Keratinocyte (primary cell): ENCODE data around the gene CBX2. TPM values are rescaled to one million over a fixed set of nuclear protein-coding genes. Genes with fewer than 3 reads are reported as not detected.

Experiments
- DNase-seq: peaks from one replicate; pipeline ENCODE4 v3.0.0-alpha.2; 2011; ENCODE audit warnings: low read depth, missing footprints, low spot score
- FAIRE-seq: peaks from 2 replicates; lab custom pipeline; 2011; peaks lifted over from hg19 to GRCh38; lab: Jason Lieb, UNC
- H2AFZ ChIP-seq: 2 replicates; pipeline ENCODE4 v1.6.0; 2012; ENCODE audit warnings: low read length, control low read depth, inconsistent platforms; ENCODE audit not compliant: control insufficient read depth
- H3K27ac ChIP-seq: 2 replicates; pipeline ENCODE4 v1.5.1; 2011; ENCODE audit warnings: low read length; ENCODE audit not compliant: control insufficient read depth, insufficient read depth
- H3K27me3 ChIP-seq: 3 replicates; pipeline ENCODE4 v1.6.0; 2011; ENCODE audit warnings: low read length; ENCODE audit not compliant: control insufficient read depth, insufficient read depth; ENCODE audit errors: extremely low read depth
- H3K36me3 ChIP-seq, 2 experiments: 2 replicates in 1 of 2; 3 replicates in 1 of 2; pipeline ENCODE4 v1.5.1; 2011; ENCODE audit warnings: low read length in 2 of 2, mild to moderate bottlenecking in 1 of 2; ENCODE audit not compliant: control insufficient read depth in 2 of 2, insufficient read depth in 2 of 2; ENCODE audit errors: extremely low read depth in 1 of 2
- H3K4me1 ChIP-seq: 3 replicates; pipeline ENCODE4 v1.5.1; 2011; ENCODE audit warnings: low read length; ENCODE audit not compliant: control insufficient read depth, insufficient read depth; ENCODE audit errors: extremely low read depth
- H3K4me2 ChIP-seq: 3 replicates; pipeline ENCODE4 v1.6.0; 2011; ENCODE audit warnings: low read depth, low read length; ENCODE audit not compliant: control insufficient read depth, insufficient read depth; ENCODE audit errors: extremely low read depth
- H3K4me3 ChIP-seq, 3 experiments: fragments of 200-600 bp in 1 of 3; sonication (generic) in 1 of 3; 2 replicates in 2 of 3; 3 replicates in 1 of 3; pipeline ENCODE4 v1.5.1; 2011 to 2016; ENCODE audit warnings: low read length in 3 of 3, mild to moderate bottlenecking in 3 of 3, control low read depth in 2 of 3, inconsistent platforms in 1 of 3, low read depth in 1 of 3, mixed read lengths in 1 of 3, mixed run types in 1 of 3, moderate library complexity in 1 of 3; ENCODE audit not compliant: control insufficient read depth in 2 of 3, insufficient read depth in 2 of 3; ENCODE audit errors: extremely low read depth in 1 of 3
- H3K79me2 ChIP-seq: 2 replicates; pipeline ENCODE4 v1.6.0; 2012; ENCODE audit warnings: low read length; ENCODE audit not compliant: control insufficient read depth, insufficient read depth
- H3K9ac ChIP-seq: 3 replicates; pipeline ENCODE4 v1.6.0; 2011; ENCODE audit warnings: low read length; ENCODE audit not compliant: control insufficient read depth, insufficient read depth; ENCODE audit errors: extremely low read depth
- H3K9me1 ChIP-seq: 3 replicates; pipeline ENCODE4 v1.6.0; 2011; ENCODE audit warnings: low read length; ENCODE audit not compliant: control insufficient read depth, insufficient read depth; ENCODE audit errors: extremely low read depth
- H3K9me3 ChIP-seq: 2 replicates; pipeline ENCODE4 v1.5.1; 2012; ENCODE audit warnings: low read depth, low read length; ENCODE audit not compliant: control insufficient read depth
- H4K20me1 ChIP-seq: 3 replicates; pipeline ENCODE4 v1.6.0; 2011; ENCODE audit warnings: low read length; ENCODE audit not compliant: control insufficient read depth, insufficient read depth; ENCODE audit errors: extremely low read depth
- EZH2 ChIP-seq: IDR thresholded peaks from one replicate; pipeline ENCODE4 v1.6.1; 2012; ENCODE audit warnings: inconsistent platforms, mild to moderate bottlenecking, low read length, moderate library complexity
- dilution Hi-C: fragments of 300-500 bp; cut with MboI; formaldehyde crosslinking; loops from one replicate; pipeline ENCODE4 v1.7.0; 2020; ENCODE audit warnings: low sequenced_read_pairs; ENCODE audit not compliant: extremely low pct_ligation_motif_present
- polyA plus RNA-seq, 5 experiments: library from polyadenylated mRNA; depleted of rRNA in 3 of 5; stranded (reverse) in 3 of 5; stranded (forward) in 1 of 5; unstranded in 1 of 5; fragments of >200 nt; gene quantifications; 1 replicate in 1 of 5; 2 replicates in 3 of 5; 3 replicates in 1 of 5; pipeline versions ENCODE4 v1.2.1 to v1.2.3, GENCODE V29; 2011 to 2012; ENCODE audit warnings: missing spikeins in 2 of 5, low read depth in 1 of 5, low replicate concordance in 1 of 5
- TF ChIP-seq, protein P1 (sequence below), 3 experiments: IDR thresholded peaks in 1 of 3; conservative IDR thresholded peaks in 1 of 3; optimal IDR thresholded peaks in 1 of 3; 2 replicates in 2 of 3; 3 replicates in 1 of 3; pipeline versions ENCODE3 to v1.5.1; 2011; ENCODE audit warnings: low read length in 3 of 3, mild to moderate bottlenecking in 3 of 3, moderate library complexity in 2 of 3, control low read depth in 1 of 3, inconsistent platforms in 1 of 3; ENCODE audit not compliant: insufficient read depth in 2 of 3; ENCODE audit errors: extremely low read depth in 1 of 3

CBX2 gene
- polyA plus RNA-seq, 1 donor (not counting 4 experiments of a cell fraction or from before 2014, with no cell fraction given): 1.7 TPM

DNA sequence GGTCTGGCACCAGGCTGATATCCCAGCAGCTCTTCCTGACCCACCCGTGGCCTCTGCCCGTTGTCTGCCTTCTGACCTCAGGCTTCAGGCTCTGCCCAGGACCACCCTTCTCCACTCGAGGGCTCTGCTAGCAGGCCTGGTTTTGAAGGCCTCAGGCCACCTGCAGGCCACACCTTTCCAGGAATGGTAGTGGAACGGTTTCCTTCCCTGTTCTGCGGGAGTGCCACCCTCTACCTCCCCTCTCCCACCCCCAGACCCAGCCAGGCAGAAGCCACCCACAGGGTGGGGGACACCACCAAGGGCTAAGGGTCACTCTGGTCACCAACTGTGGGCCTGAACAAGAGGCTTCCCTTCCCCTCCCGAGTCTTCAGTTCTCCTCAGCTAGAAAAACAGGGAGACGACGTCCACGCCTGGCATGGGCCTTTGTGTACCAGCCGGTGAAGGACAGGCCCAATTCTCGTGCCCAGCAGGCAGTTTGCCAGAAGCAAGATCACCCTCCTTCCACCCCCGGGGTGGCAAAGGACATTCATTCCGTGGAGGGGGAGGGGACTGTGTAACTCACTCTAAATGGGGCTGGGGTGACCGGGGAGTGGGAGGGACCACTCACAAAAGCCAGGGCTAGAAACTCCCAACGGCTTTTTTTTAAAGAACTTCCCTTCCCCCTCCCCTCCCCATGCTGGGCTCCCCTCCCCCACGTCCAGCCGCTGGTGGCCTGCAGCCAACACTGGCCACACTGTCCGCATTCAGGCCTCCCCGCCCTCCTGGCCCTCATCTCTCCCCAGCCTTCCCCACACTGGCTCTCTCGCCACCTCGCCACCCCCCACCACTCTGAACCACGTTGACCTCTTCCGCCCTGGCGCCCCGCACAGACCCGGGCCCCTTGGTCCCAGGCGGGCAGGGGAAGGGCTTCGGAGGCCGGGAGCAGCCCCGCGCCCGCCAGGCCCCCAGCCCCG is 53.6 kb downstream of the CBX2 start:
- H2AFZ ChIP-seq: no peak overlapping the region
- no peak for FAIRE-seq
- peaks cover 6% of the 10 kb centered on the region for H3K4me1 ChIP-seq

DNA sequence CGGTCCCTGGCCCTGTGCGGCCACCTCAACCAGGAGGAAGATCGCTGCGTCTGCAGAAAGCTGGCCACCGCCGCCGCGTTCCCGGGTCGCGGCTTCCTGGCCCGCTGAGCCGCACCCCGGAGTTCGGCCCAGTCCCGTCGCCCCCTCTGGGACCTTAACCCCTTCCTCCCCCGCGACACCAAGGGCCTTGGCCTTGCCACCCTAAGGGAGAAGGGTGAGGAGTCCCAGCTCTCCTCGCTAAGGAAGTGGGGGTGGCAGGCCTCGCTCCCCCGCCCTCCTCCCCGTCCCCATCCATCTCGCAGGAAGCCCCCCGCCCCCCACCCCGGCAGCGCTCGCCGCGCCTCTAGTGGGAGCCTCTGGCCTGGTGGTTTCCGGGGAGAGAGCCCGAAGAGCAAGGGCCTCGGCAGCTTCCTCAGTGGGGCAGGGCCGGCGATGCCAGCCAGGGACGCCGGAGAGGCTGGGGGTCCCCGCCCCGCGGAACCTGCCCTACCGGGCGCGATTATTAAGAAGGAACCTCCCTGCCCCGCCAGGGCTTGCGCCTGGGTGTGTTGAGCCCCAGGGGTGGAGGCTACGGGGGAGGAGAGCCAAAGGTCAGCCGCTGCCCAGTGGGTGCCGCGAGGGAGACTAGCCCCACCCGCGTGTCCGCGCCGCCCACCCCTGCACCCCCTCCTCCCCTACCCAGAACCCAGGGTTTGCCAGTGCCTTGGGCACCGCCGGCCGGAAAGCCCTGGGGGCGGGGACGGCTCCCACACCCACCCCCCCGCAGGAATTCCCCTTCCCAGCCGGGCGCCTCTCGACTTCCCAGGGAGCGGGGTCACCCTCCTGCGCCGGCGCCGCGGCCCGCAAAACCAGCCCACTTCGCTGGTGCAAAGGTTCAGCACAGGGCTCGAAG is 54.5 kb downstream of the CBX2 start:
- H3K4me2 ChIP-seq: no peak overlapping the region
- dilution Hi-C loops: no loop called here
- DNase-seq (no peak), FAIRE-seq (no peak)
- no peak overlapping the region for H3K27ac ChIP-seq
- TF ChIP-seq EZH2: no peak
- TF ChIP-seq, protein P1, sequence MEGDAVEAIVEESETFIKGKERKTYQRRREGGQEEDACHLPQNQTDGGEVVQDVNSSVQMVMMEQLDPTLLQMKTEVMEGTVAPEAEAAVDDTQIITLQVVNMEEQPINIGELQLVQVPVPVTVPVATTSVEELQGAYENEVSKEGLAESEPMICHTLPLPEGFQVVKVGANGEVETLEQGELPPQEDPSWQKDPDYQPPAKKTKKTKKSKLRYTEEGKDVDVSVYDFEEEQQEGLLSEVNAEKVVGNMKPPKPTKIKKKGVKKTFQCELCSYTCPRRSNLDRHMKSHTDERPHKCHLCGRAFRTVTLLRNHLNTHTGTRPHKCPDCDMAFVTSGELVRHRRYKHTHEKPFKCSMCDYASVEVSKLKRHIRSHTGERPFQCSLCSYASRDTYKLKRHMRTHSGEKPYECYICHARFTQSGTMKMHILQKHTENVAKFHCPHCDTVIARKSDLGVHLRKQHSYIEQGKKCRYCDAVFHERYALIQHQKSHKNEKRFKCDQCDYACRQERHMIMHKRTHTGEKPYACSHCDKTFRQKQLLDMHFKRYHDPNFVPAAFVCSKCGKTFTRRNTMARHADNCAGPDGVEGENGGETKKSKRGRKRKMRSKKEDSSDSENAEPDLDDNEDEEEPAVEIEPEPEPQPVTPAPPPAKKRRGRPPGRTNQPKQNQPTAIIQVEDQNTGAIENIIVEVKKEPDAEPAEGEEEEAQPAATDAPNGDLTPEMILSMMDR (optimal IDR thresholded peaks at IDR 0.05 in 1 of 3, IDR thresholded peaks at IDR 0.05 in 1 of 3, conservative IDR thresholded peaks at IDR 0.05 in 1 of 3; ENCODE audit: extremely low read depth in 1 of 3, insufficient read depth in 2 of 3, low read length in 3 of 3): no peak
- no peak overlapping the region for H3K9ac ChIP-seq
- no peaks in the 10 kb centered on the region for H3K9me3 ChIP-seq
- H3K79me2 ChIP-seq: peaks cover 1% of the 10 kb centered on the region
- no peak overlapping the region for H3K4me3 ChIP-seq
- no peak overlapping the region for H2AFZ ChIP-seq
- H3K4me1 ChIP-seq: peaks cover 15% of the 10 kb centered on the region
- H3K36me3 ChIP-seq: peaks cover 0 to 6% of the 10 kb centered on the region in 2 experiments
- H3K9me1 ChIP-seq: no peaks in the 10 kb centered on the region
- no peaks in the 10 kb centered on the region for H3K27me3 ChIP-seq
- H4K20me1 ChIP-seq: peaks cover 5% of the 10 kb centered on the region

More for the DNA sequence above, 53.6 kb downstream of the CBX2 start:
- no peak overlapping the region for H3K27ac ChIP-seq
- no peak overlapping the region for H3K9ac ChIP-seq
- H3K79me2 ChIP-seq: no peaks in the 10 kb centered on the region
- DNase-seq: no peak
- TF ChIP-seq, protein P1 (optimal IDR thresholded peaks at IDR 0.05 in 1 of 3, IDR thresholded peaks at IDR 0.05 in 1 of 3, conservative IDR thresholded peaks at IDR 0.05 in 1 of 3; ENCODE audit: extremely low read depth in 1 of 3, insufficient read depth in 2 of 3, low read length in 3 of 3): no peak
- no peak for TF ChIP-seq EZH2
- peaks cover 0 to 6% of the 10 kb centered on the region in 2 experiments for H3K36me3 ChIP-seq
- H3K9me1 ChIP-seq: no peaks in the 10 kb centered on the region
- H4K20me1 ChIP-seq: peaks cover 5% of the 10 kb centered on the region
- H3K9me3 ChIP-seq: no peaks in the 10 kb centered on the region
- H3K27me3 ChIP-seq: no peaks in the 10 kb centered on the region
- H3K4me2 ChIP-seq: no peak overlapping the region
- dilution Hi-C loops: no loop called here
- no peak overlapping the region for H3K4me3 ChIP-seq
